HG02678 (cell line): ENCODE measurements around the gene EPB41L3.
"Not testable (repeated sequence)": the region's sequence is repeated elsewhere in the genome, so short reads cannot be mapped to it uniquely, and the experiment has no call there.

Experiments
- ATAC-seq: cut with Tn5 transposase; IDR thresholded peaks from one replicate; pipeline ENCODE4 v1.9.1; 2021; ENCODE audit warnings: mild to moderate bottlenecking, moderate library complexity; ENCODE audit not compliant: unreplicated experiment

EPB41L3 gene

DNA sequence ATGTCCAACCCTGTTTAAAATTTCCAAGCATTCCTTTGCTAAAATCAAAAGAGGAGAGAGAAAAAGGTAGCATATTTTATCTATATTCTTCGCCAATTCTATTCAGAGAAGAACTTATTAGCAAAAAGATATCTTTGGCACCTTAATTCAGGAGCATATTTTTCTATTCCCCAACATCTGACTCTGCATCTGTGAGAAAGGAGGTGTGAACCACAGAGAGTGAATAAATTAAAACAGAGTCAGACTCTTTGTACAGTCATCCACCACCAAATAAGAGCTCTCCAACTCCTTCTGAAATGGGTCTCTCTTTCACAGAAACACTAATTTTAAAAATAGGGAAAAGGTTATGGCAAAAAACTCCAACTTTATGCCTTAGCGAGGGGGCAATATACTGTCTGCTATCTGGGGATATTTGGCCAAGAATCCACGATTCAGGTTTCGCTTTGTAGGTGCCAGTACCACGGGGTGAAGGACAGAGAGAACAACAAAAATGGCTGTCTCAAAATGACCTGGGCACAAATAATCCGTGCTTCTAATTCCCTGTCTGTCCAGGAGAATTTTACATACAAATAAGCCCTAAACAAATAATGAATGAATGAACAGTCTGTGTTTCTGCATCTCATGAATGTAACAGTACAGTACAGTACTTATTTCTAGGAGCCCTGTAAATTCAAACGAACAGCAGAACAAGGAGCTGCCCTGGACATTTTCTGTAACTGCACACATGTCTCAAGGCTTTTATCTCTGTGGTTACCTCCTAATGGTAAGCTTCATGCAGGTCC is 43.4 kb downstream of the EPB41L3 start:
- ATAC-seq = no peak

DNA sequence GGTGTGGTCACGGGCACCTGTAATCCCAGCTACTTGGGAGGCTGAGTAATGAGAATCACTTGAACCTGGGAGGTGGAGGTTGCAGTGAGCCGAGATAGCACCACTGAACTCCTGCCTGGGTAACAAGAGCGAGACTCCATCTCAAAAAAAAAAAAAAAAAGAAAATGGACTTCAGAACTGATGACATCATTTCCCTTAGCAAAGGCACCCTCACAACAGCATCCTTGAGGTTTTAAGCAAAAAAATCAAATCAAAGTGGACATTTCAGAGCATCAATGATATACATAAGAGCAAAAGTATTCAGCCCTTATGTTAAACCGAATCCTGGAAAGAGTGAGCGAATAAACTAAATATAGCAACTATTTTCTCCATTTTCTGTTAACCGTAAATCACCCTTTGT is 45.3 kb downstream of the EPB41L3 start:
- no peak for ATAC-seq

DNA sequence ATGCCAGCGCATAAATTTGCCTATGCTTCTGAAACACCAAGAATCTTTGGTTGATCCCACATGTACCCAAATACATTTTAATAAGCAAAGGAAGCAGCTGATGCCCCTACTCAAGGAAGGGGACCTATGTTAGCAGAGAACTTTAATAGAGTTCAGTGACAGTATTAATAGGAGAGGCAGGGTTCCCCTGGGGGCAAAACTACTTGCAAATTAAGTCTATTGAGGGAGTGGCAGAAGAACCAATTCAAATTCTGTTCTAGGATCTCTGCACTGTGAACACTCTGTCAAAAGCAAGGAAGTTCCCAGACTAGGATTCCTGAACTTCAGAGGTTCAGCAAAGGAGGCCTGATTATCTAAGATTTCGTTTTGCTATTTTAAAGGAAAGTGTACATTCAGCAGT is 47.5 kb downstream of the EPB41L3 start:
- no peak for ATAC-seq

DNA sequence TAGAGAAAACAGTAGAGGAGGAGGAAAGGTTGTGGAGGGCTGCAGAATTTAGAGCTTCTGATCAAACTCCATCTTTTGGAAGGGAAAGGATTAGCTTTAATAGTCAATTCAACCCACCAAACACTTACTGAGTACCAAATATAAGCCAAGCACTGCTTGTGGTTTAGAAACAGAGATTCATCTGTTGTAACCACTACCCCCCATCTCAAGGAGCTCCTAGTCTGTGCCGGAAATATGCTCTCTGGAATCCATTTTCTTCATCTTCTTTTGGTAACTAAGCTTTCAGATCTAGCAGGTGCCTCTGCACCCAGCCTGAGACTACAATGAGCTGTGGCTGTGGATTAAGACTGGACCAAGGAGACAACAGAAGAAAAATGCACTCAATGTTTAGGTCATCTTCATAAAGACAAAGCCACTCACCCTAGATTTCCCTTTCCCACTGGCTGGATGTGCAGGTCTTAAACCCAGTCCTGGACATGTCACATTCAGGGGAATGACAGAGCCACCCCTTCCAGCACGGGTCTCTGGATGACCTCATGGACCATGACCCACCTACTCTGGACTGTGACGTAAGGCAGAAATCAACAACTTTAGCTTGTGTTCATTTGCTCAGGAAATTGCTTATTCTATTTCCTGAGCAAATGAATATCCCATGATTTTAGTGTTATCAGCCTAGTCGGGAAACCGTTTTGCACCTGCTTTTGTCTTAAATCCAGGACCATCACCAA is 52.9 kb downstream of the EPB41L3 start:
- ATAC-seq = no peak

DNA sequence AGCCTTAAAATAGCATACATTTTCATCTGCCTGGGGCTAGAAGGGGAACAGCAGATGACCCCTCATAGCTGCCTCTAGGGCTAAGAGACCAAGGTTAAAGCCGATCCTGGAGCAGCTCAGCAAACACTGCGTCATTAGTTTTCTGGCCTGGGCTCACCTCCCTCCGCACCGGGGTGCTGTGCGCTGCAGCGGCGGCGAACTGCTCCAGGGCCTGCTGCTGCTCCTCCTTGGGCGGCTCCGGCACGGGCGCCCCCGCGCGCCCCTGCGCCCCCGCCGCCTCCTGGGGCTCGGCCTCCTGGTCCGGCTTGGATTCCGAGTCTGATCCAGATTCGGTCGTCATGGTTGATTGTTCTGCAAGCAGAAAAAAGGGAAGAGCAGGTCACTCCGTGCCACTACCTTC is 55.0 kb downstream of the EPB41L3 start:
- ATAC-seq = no peak

DNA sequence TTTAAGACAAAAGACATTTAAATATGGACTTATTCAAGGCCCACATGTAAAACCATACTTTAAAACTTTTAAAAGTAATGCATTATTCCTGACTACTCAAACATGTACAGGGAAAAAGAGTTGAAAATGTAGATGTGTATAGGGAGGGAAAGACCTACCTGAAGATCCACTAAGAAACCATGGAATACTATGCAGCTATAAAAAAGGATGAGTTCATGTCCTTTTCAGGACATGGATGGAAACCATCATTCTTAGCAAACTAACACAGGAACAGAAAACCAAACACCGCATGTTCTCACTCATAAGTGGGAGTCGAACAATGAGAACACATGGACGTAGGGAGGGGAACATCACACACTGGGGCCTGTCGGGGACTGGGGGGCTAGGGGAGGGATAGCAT is 55.8 kb downstream of the EPB41L3 start:
- not testable (repeated sequence) for ATAC-seq

DNA sequence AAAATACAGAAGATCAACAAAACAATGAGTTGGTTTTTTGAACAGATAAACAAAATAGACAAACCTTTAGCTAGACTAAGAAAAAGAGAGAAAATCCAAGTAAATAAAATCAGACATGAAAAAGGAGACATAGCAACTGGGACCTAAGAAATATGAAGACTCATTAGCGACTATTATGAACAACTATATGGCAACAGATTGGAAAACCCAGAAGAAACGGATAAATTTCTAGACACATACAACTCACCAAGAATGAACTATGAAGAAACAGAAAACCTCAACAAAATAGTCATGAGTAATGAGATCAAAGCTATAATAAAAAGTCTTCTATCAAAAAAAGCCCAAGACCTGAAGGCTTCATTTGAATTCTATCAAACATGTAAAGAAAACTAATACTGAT is 59.3 kb downstream of the EPB41L3 start:
- ATAC-seq = no peak

DNA sequence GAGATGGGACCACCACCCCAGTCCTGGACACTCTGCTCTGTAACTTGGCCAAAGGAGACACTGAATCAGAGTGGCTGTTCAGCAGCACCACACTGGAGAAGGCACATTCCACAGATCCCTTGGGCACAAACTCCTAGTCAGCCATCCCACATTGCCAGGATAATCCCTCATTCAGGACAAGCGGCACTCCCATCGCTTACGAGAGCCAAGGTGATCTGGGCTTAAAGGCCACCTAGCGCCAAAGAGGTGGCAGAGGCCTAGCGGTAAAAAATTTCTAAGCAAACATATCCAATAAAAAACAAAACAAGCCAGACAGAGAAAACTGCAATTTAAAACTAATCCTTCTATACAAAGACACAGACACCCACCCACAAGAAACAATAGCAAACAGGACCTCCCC is 62.2 kb downstream of the EPB41L3 start:
- no peak for ATAC-seq

DNA sequence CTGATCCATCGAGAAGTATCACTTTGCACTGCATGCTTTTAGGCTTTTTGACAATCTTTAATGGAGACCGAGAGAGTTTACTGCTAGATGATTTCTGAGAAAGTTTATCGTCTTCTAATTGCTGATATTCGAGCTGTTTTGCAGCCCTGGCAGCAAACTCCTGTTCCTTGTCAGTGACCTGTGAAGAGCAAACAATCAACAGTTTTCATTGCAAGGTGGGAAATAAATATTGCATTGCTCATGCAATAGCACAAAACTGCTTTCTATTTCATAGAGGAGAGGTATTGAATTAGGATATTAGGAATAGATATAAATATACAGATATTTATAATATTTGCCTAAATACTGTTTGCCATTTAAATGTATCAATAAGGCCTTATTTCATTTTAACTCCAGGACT is 65.5 kb downstream of the EPB41L3 start:
- ATAC-seq = no peak

DNA sequence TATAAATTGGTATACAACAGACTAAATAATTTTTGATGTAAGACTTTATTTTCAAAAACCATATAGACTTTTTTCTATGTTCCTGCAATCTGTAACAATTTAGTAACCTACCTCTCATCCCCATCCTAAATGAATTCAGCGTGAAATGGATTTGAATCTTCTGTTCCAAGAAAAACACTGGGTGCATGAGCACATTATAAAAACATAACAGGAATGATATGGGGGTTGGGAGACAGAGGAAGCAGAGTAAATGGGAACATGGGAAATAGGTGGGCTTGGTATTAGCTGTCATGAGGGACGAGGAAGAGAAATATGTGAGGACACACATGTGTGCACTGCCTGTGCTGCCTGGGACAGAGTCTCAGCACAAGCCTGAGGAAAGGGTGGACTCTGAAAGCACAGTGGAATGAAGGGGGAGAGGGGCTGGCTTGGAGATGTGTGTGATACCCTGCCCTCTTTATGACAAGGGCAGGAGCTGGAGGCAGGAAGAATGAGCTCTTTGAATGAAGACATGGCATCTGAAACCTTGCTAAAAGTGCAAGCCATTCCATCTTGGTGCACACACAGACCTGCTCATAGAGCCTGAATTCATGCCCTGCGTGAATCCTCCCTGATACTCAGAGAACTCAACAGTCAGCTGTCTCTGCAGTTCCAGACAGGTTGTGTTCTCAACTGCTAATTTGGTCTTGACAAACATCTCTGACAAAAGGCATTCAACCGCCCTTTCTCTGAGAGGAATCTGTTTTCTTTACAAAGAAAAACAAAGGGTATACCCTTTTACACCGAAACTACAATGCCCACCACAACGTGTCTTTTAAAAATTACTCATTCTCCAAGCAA is 66.6 kb downstream of the EPB41L3 start:
- ATAC-seq = no peak

DNA sequence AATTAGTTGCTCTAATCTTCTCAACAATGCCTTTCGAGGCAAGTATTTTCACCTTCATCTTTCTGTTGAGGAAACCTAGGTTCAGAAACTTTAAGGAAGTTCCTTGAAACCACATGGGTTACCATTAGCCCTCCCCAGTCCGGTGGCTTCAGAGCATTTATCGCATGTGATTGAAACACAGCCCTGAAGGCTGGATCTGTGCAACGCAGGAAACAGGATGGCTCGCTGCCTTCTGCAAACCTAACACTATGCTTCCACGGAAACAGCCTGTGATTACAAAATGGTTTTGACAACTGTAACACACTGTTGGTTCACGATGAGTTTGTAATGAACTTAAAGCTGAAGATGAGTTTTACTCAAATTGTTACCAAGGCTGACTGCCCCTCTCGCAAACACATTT is 68.5 kb downstream of the EPB41L3 start:
- ATAC-seq = no peak

DNA sequence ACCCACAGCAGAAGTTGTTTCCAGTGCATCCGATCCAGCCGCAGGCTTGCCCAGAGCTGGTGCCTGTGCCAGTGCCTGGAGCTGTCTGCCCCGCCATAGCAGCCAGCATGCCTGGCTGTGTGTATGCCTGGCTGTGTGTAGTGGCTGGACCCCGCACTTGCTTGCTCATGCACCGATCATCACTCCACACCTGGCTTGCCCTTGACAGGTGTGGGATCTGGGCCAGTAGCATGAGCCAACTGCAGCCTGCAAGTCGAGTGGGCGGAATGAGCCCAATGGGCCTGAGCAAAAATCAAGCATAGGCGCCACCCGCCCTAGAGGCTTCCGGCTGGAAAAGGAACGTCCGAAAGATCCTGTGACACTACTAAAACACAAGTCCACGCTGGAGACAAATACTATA is 74.5 kb downstream of the EPB41L3 start:
- ATAC-seq = no peak

DNA sequence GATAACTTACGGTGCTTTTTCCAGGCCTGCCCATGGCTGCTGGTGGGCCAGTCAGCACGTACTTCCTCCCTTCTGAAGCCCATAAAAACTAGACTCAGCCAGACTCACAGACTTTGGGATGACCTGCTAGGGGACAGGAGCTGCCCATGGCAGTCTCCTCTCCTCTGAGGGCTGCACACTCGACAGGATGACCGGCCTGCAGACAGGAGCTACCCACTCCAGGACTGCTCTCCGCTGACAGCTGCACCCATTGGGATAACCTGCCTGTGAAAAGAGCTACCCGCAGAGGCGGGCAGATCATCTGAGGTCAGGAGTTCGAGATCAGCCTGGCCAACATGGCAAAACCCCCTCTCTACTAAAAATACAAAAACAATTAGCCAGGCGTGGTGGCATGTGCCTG is 75.4 kb downstream of the EPB41L3 start:
- no peak for ATAC-seq

DNA sequence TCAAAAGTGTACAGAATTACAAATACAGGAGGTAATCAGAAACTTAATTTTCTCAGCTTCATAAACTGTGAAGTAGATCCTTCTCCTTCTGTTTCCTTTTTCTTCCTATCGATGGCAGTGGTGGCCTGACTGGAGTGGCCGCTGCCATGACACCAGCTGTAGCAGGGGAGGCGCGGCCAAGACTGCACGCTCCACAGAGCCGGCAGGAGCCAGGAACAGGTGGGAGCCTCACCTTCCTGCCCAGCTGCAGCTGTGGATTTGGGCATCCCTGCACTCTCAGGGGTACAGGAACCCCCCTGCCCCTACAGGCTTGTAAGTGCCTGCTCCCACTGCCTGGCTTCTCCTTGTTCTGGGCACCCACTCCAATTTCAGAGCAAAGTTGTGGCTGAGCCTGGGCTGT is 76.1 kb downstream of the EPB41L3 start:
- ATAC-seq = no peak

DNA sequence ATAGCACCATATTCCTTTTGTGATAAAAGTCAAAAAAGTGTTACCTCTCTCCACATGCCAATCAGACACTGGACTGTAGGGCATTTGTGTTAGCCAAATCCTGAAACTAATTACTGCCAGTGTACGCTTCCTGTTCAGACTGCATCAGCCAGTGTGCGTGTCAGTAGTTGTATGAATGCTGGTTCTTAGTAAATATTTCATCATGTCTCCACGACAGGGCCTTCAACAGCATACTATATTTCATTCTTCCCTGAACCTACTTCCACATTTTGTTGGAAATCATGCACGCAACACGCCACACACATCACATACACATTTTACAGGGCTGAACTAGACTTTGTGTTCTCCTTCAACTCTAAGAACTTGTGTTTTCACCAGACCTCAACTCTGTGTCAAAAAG is 77.5 kb downstream of the EPB41L3 start:
- ATAC-seq = no peak

DNA sequence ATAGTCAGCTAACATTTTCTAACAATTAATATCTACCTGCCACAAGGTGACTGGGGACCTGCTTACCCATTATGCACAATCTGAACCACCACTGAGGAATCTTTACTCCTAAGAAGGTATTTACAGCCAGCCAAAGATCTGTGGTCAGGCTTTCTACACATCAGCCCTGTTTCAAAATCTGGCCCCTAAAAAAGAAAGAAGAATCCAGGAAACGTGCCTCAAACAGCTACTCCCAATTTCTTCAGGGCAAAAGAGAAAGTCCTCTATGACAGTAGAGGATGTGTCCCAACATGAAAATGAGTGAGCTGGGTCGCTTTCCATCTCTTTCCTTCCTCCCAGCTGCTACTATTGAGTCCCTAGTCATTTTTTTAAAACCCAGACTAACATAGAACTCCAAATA is 79.5 kb downstream of the EPB41L3 start:
- no peak for ATAC-seq

DNA sequence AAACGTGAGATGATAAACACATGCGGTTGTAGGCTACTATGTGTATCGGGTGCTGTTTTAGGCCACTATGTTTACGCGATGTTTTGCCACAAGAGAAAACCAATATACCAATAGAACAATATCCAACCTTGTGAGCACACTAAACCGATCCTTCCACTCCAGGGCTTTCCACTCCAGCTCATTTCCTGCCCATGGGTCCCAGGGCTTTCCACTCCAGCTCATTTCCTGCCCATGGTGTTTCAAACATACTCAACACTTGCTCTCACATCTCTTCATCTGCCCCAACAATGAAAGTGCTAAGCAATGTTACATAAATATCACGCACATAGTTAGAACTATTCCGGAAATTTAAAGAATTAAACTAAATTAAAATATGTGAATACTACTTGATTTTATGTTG is 80.0 kb downstream of the EPB41L3 start:
- no peak for ATAC-seq

DNA sequence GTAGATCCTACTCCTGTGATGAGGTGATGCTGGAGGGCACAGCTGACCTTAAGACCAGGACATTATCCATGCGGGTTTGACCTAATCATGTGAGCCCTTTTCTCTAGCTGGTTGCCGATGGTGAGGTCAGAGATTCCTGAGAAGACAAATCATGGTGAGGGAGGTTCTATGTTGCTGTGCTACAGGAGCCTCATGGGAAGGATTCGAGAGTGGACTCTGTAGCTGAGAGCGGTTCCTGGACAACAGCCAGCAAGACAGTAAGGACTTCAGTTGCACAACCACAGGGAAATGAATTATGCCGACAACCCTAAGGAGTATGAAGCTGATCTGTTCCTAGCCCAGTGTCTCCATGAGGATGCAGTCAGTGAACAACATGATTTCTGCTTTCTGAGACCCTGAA is 80.4 kb downstream of the EPB41L3 start:
- no peak for ATAC-seq

DNA sequence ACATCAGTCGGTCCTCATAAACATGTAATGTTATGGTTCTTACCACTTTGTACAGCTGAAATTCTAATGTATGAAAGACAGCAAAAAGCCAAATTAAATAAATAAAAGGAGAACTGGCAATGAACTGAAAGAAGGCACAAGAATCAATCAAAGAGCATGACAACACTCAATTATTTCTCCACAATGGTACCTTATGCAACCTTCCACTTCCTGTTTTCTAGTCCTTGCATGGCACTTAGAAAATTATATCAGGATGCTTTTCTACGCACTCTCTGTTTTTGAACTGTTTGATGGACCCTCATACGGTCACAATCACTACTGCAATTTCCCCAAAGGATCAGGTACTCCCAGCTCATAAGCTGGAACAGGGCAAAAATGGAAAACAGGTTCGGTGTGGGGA is 81.6 kb downstream of the EPB41L3 start:
- ATAC-seq = no peak

DNA sequence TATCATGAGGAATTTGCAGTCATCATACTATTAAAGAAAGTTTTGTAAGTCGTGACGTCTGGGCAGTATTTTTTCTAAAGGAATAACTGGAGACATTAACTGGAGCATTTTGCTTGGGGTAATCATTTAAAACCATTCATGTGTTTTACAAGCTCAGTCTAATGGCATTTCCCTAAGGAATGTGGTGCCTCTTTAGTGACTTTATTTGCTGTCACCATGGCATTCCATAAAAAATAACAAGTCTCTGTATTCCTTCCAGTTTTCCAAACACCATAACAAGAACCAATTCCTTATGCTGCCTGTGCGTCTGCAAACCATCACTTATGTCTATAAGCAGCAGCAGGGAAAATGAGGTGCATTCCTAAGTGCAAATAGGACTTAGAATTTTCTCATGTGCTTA is 82.8 kb downstream of the EPB41L3 start:
- no peak for ATAC-seq

DNA sequence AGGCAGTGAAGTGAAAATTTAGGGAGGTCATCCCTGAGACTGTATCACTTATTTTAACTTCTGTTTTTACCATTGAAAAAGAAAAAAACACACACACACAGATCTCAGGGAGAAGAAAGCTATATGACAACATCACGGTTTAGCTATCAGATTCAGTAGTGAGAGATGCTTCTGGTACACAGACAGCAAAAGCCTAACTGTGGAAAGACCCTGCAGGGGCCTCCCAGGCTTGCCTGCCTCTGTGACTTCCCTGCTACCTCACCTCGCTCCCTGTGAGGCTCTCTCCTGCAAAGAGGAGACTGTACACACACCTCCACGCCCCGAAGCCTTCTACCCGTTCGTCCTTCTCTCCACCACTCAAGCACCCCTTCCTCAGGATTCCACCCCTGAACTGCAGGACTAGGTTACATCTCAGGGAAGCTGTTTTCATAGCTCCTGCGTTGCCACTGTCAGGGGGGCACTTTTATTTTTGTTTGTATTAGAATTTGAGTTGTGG is 86.3 kb downstream of the EPB41L3 start:
- ATAC-seq = no peak
